GM23338 (cell line): ENCODE data around the gene CFAP70. TPM values are rescaled to one million over a fixed set of nuclear protein-coding genes. Genes with fewer than 3 reads are reported as not detected.

Experiments
- ATAC-seq: fragments of 200-7000 bp; cut with Tn5 transposase; 3 replicates; pipeline ENCODE4 v1.9.1; 2020
- DNase-seq: peaks from one replicate; pipeline ENCODE4 v3.0.0-alpha.2; 2015; ENCODE audit warnings: low spot score
- H2AFZ ChIP-seq: fragments of 200-600 bp; sonication (generic); 2 replicates; pipeline ENCODE4 v1.8.0; 2016; ENCODE audit warnings: antibody characterized with exemption, mild to moderate bottlenecking, moderate library complexity
- H3F3A ChIP-seq: fragments of 200-600 bp; sonication (generic); replicated peaks from 2 replicates; pipeline ENCODE4 v1.8.0; 2017; ENCODE audit warnings: antibody characterized with exemption, mixed run types, low read depth
- H3K27ac ChIP-seq: fragments of 200-600 bp; sonication (generic); 2 replicates; pipeline ENCODE4 v1.6.1; 2016; ENCODE audit warnings: low read depth
- H3K27me3 ChIP-seq: fragments of 200-600 bp; sonication (generic); 2 replicates; pipeline ENCODE4 v1.8.0; 2016; ENCODE audit warnings: mild to moderate bottlenecking, mixed run types, moderate library complexity; ENCODE audit not compliant: insufficient read depth
- H3K36me3 ChIP-seq: fragments of 200-600 bp; sonication (generic); 2 replicates; pipeline ENCODE4 v1.8.0; 2016; ENCODE audit warnings: mild to moderate bottlenecking; ENCODE audit not compliant: insufficient read depth
- H3K4me1 ChIP-seq: fragments of 200-600 bp; sonication (generic); 2 replicates; pipeline ENCODE4 v1.8.0; 2016; ENCODE audit warnings: mild to moderate bottlenecking, moderate library complexity; ENCODE audit not compliant: insufficient read depth
- H3K4me2 ChIP-seq: fragments of 200-600 bp; sonication (generic); 2 replicates; pipeline ENCODE4 v1.7.1; 2017; ENCODE audit warnings: mixed run types
- H3K4me3 ChIP-seq: fragments of 200-600 bp; sonication (generic); 2 replicates; pipeline ENCODE4 v1.6.1; 2016; ENCODE audit warnings: mixed run types
- H3K79me2 ChIP-seq: fragments of 200-600 bp; sonication (generic); replicated peaks from 2 replicates; pipeline ENCODE4 v1.8.0; 2017; ENCODE audit warnings: mild to moderate bottlenecking; ENCODE audit not compliant: insufficient read depth
- H3K9me2 ChIP-seq: fragments of 200-600 bp; sonication (generic); 2 replicates; pipeline ENCODE4 v1.8.0; 2017; ENCODE audit not compliant: insufficient read depth
- H4K20me1 ChIP-seq: fragments of 200-600 bp; sonication (generic); replicated peaks from 2 replicates; pipeline ENCODE4 v1.8.0; 2017; ENCODE audit warnings: mild to moderate bottlenecking; ENCODE audit not compliant: insufficient read depth
- H3K27ac Mint-ChIP-seq: 2 replicates; pipeline ENCODE4 v1.8.0; 2020; ENCODE audit warnings: inconsistent platforms, mild to moderate bottlenecking, moderate library complexity, mixed read lengths
- H3K27me3 Mint-ChIP-seq: 3 replicates; pipeline ENCODE4 v1.8.0; 2022; ENCODE audit warnings: low read depth, mild to moderate bottlenecking, moderate library complexity, mixed read lengths, inconsistent platforms; ENCODE audit not compliant: insufficient read depth, poor library complexity
- H3K36me3 Mint-ChIP-seq: 3 replicates; pipeline ENCODE4 v1.8.0; 2021; ENCODE audit warnings: low read depth, mild to moderate bottlenecking, inconsistent platforms, moderate library complexity, mixed read lengths
- H3K4me1 Mint-ChIP-seq: 3 replicates; pipeline ENCODE4 v1.8.0; 2020; ENCODE audit warnings: mild to moderate bottlenecking, inconsistent platforms, mixed read lengths
- H3K4me3 Mint-ChIP-seq: 3 replicates; pipeline ENCODE4 v1.8.0; 2021; ENCODE audit warnings: moderate library complexity, mild to moderate bottlenecking, inconsistent platforms, mixed read lengths
- H3K9me3 Mint-ChIP-seq: 3 replicates; pipeline ENCODE4 v1.8.0; 2020; ENCODE audit warnings: moderate library complexity, mild to moderate bottlenecking, inconsistent platforms, mixed read lengths
- CREB1 ChIP-seq: fragments of 250-450 bp; sonication (Bioruptor Pico); IDR thresholded peaks from 2 replicates; pipeline ENCODE4 v1.5.0; 2020; ENCODE audit warnings: low read depth, mild to moderate bottlenecking, moderate library complexity
- CTCF ChIP-seq, 2 experiments: fragments of 200-600 bp in 1 of 2; sonication (generic) in 1 of 2; conservative IDR thresholded peaks; 2 replicates each; pipeline versions ENCODE4 v1.5.1 to v1.6.1; 2016 to 2017; ENCODE audit warnings: antibody characterized with exemption in 2 of 2, low read depth in 2 of 2, mild to moderate bottlenecking in 2 of 2, moderate library complexity in 1 of 2
- EZH2phosphoT487 ChIP-seq: fragments of 200-600 bp; sonication (generic); IDR thresholded peaks from one replicate; pipeline ENCODE4 v1.8.1; 2018; ENCODE audit warnings: antibody characterized with exemption; ENCODE audit not compliant: unreplicated experiment
- POLR2AphosphoS5 ChIP-seq: IDR thresholded peaks from 2 replicates; pipeline ENCODE4 v1.6.1; 2016; ENCODE audit warnings: antibody characterized with exemption, low read depth
- polyA plus RNA-seq: library from polyadenylated mRNA; unstranded; fragments of >200 nt; fragmentation: Nextera tagmentation; extraction: Ambion mirVana; gene quantifications from 2 replicates; pipeline ENCODE4 v1.2.1, GENCODE V29; 2016
- total RNA-seq: library from RNA; depleted of rRNA; stranded (reverse); fragments of >200 nt; shearing (Covaris generic); gene quantifications from 2 replicates; pipeline ENCODE4 v1.2.3, GENCODE V29; 2014
- TF ChIP-seq, protein P1 (sequence below): fragments of 250-450 bp; sonication (Bioruptor Pico); IDR thresholded peaks from 2 replicates; pipeline ENCODE4 v1.5.0; 2020; ENCODE audit warnings: mild to moderate bottlenecking, moderate library complexity

CFAP70 gene
- total and polyA plus RNA-seq, 2 experiments from 2014 or later = 0.17 to 0.24 TPM

DNA sequence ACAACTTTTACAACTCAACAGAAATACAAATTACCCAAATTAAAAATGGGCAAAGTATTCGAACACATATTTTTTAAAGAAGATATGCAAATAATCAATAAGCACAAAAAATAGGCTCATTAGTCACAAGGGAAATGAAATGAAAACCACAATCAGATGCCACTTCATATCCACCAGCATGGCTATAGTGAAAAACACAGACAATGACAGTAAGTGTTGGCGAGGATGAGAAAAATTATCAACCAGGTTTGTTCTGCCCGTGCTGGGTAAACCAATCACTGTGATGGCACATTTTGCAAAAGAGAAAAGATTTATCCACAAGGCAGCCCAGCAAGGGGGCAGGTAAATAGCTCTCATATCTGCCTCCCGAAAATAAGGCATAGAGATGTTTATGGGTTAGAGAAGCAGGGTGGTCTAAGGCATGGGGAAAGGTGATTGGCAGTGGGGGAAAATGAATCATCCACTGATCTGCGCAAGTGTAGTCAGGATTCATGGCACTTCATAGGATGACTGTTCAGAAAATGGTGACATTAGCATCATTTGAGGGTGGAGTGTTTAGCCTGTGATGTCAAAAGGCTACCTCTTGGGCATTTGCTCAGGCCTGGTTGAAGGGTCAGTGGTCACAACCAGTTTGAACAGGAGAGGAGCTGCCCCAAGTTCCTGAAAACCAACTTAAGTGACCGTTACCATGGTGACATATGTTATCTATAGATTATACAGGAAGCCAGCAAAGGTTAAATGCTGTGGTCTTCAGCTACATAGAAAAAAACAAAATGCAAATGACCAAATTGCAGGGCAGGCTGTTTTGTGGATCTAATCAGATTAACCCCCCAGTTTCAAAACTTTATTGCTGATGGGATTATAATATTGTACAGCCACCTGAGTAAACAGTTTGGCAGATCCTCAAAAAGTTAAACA, 8.0 kb upstream of the CFAP70 start:
- DNase-seq (no peak), ATAC-seq (no peak)
- H3K4me3 Mint-ChIP-seq = no peak overlapping the region
- H3K9me3 Mint-ChIP-seq = no peaks in the 10 kb centered on the region
- TF ChIP-seq EZH2phosphoT487 = no peak
- Histone ChIP-seq H3K36me3 (peaks cover 5% of the 10 kb centered on the region; the same call in 1 of the 2 replicates), H3K27ac (no peak overlapping the region), H3K4me3 (no peak overlapping the region), H3F3A (no peaks in the 10 kb centered on the region), H4K20me1 (no peaks in the 10 kb centered on the region), H2AFZ (no peak overlapping the region), H3K79me2 (no peaks in the 10 kb centered on the region), H3K27me3 (no peaks in the 10 kb centered on the region), H3K9me2 (peaks cover 8% of the 10 kb centered on the region; the same call in 1 of the 2 replicates), H3K4me2 (no peak overlapping the region), H3K4me1 (no peaks in the 10 kb centered on the region)
- H3K4me1 Mint-ChIP-seq = no peaks in the 10 kb centered on the region
- H3K27ac Mint-ChIP-seq = no peak overlapping the region
- H3K27me3 Mint-ChIP-seq = peaks cover 2% of the 10 kb centered on the region
- peaks cover 16% of the 10 kb centered on the region for H3K36me3 Mint-ChIP-seq

DNA sequence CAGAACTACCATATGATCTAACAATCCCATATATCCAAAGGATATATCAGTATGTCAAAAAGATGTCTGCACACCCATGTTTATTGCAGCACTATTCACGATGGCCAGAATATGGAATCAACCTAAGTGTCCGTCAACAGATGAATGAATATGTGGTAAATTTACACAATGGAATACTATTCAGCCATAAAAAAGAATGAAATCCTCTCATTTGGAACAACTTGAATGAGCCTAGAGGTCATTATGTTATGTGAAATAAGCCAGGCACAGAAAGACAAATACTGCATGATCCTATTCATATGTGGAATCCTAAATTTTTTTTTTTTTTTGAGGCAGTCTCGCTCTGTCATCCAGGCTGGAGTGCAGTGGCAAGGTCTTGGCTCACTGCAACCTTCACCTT, 6.3 kb upstream of the CFAP70 start:
- Mint-ChIP-seq H3K9me3 (no peaks in the 10 kb centered on the region), H3K4me1 (no peaks in the 10 kb centered on the region), H3K27me3 (peaks cover 2% of the 10 kb centered on the region), H3K36me3 (peaks cover 13% of the 10 kb centered on the region; the same call in 2 of the 3 replicates), H3K27ac (no peak overlapping the region), H3K4me3 (no peak overlapping the region)
- Histone ChIP-seq H3K27me3 (no peaks in the 10 kb centered on the region), H3K4me1 (no peaks in the 10 kb centered on the region), H4K20me1 (no peaks in the 10 kb centered on the region), H3K27ac (no peak overlapping the region), H3K36me3 (peaks cover 5% of the 10 kb centered on the region; the same call in 1 of the 2 replicates), H3K4me2 (no peak overlapping the region), H2AFZ (no peak overlapping the region), H3K79me2 (no peaks in the 10 kb centered on the region), H3F3A (no peaks in the 10 kb centered on the region), H3K9me2 (peaks cover 8% of the 10 kb centered on the region; the same call in 1 of the 2 replicates), H3K4me3 (no peak overlapping the region)
- TF ChIP-seq CREB1 (no peak), POLR2AphosphoS5 (no peak), CTCF (conservative IDR thresholded peaks at IDR 0.05; ENCODE audit: low read depth in 2 of 2) (no peak)
- ATAC-seq (no peak), DNase-seq (no peak)

GRCh38 chr10:73359492-73359891, 828 bp upstream of the CFAP70 start:
- no peak for DNase-seq
- ATAC-seq = no peak
- no peaks in the 10 kb centered on the region for H3K36me3 Mint-ChIP-seq
- peak overlapping the region; percentile 56 for H3K4me3 ChIP-seq
- peaks cover 9% of the 10 kb centered on the region; the same call in 1 of the 2 replicates for H3K27me3 ChIP-seq
- no peaks in the 10 kb centered on the region for H3K9me2 ChIP-seq
- H3K36me3 ChIP-seq = no peaks in the 10 kb centered on the region
- H3K4me1 ChIP-seq = no peaks in the 10 kb centered on the region
- peak overlapping the region; percentile 76 for H3K4me2 ChIP-seq
- peaks cover 5% of the 10 kb centered on the region for H3K27me3 Mint-ChIP-seq
- peak overlapping the region; percentile 36; the same call in 1 of the 2 replicates for H2AFZ ChIP-seq
- no peaks in the 10 kb centered on the region for H3K79me2 ChIP-seq
- H4K20me1 ChIP-seq = no peaks in the 10 kb centered on the region
- peaks cover 5% of the 10 kb centered on the region; the same call in 1 of the 3 replicates for H3K4me1 Mint-ChIP-seq
- H3K27ac Mint-ChIP-seq = no peak overlapping the region
- no peaks in the 10 kb centered on the region for H3F3A ChIP-seq
- H3K9me3 Mint-ChIP-seq = no peaks in the 10 kb centered on the region
- H3K4me3 Mint-ChIP-seq = peak overlapping the region; percentile 98; the same call in 2 of the 3 replicates
- no peak overlapping the region for H3K27ac ChIP-seq
- no peak for TF ChIP-seq POLR2AphosphoS5
- TF ChIP-seq, protein P1, sequence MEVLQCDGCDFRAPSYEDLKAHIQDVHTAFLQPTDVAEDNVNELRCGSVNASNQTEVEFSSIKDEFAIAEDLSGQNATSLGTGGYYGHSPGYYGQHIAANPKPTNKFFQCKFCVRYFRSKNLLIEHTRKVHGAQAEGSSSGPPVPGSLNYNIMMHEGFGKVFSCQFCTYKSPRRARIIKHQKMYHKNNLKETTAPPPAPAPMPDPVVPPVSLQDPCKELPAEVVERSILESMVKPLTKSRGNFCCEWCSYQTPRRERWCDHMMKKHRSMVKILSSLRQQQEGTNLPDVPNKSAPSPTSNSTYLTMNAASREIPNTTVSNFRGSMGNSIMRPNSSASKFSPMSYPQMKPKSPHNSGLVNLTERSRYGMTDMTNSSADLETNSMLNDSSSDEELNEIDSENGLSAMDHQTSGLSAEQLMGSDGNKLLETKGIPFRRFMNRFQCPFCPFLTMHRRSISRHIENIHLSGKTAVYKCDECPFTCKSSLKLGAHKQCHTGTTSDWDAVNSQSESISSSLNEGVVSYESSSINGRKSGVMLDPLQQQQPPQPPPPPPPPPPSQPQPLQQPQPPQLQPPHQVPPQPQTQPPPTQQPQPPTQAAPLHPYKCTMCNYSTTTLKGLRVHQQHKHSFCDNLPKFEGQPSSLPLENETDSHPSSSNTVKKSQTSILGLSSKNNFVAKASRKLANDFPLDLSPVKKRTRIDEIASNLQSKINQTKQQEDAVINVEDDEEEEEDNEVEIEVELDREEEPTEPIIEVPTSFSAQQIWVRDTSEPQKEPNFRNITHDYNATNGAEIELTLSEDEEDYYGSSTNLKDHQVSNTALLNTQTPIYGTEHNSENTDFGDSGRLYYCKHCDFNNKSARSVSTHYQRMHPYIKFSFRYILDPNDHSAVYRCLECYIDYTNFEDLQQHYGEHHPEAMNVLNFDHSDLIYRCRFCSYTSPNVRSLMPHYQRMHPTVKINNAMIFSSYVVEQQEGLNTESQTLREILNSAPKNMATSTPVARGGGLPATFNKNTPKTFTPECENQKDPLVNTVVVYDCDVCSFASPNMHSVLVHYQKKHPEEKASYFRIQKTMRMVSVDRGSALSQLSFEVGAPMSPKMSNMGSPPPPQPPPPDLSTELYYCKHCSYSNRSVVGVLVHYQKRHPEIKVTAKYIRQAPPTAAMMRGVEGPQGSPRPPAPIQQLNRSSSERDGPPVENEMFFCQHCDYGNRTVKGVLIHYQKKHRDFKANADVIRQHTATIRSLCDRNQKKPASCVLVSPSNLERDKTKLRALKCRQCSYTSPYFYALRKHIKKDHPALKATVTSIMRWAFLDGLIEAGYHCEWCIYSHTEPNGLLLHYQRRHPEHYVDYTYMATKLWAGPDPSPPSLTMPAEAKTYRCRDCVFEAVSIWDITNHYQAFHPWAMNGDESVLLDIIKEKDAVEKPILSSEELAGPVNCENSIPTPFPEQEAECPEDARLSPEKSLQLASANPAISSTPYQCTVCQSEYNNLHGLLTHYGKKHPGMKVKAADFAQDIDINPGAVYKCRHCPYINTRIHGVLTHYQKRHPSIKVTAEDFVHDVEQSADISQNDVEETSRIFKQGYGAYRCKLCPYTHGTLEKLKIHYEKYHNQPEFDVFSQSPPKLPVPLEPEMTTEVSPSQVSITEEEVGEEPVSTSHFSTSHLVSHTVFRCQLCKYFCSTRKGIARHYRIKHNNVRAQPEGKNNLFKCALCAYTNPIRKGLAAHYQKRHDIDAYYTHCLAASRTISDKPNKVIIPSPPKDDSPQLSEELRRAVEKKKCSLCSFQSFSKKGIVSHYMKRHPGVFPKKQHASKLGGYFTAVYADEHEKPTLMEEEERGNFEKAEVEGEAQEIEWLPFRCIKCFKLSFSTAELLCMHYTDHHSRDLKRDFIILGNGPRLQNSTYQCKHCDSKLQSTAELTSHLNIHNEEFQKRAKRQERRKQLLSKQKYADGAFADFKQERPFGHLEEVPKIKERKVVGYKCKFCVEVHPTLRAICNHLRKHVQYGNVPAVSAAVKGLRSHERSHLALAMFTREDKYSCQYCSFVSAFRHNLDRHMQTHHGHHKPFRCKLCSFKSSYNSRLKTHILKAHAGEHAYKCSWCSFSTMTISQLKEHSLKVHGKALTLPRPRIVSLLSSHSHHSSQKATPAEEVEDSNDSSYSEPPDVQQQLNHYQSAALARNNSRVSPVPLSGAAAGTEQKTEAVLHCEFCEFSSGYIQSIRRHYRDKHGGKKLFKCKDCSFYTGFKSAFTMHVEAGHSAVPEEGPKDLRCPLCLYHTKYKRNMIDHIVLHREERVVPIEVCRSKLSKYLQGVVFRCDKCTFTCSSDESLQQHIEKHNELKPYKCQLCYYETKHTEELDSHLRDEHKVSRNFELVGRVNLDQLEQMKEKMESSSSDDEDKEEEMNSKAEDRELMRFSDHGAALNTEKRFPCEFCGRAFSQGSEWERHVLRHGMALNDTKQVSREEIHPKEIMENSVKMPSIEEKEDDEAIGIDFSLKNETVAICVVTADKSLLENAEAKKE = no peak
